ENCODE measurements around the gene UPK1B.

The UPK1B gene

DNA sequence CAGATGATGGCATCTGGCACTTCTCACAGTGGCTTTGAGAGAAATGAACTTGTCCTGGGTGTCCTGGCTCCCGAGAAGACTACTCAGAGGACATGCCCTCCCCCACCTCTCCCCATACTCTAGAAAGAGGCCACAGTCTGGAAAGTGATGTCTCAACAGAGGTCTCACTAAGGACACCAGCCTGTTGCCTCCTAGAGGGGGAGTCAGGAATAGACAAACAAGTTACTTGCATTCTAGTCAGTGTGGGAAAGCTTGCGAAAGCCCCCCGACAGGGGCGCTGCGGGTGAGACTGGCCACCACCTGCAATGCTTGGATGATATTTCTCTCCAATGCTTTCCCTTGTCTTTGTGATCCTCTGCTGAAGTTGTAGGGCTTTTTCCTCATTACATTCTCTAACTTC lies 50.1 kb downstream of the UPK1B start:
- Mint-ChIP-seq H3K27me3 (ENCODE audit: low read depth) (peaks cover 5% of the 10 kb centered on the region), H3K4me1 (no peaks in the 10 kb centered on the region), H3K9me3 (no peaks in the 10 kb centered on the region), H3K4me3 (no peak overlapping the region), H3K36me3 (ENCODE audit: low read depth) (peaks cover 48% of the 10 kb centered on the region), H3K27ac (no peak overlapping the region)
- TF ChIP-seq, protein P1, sequence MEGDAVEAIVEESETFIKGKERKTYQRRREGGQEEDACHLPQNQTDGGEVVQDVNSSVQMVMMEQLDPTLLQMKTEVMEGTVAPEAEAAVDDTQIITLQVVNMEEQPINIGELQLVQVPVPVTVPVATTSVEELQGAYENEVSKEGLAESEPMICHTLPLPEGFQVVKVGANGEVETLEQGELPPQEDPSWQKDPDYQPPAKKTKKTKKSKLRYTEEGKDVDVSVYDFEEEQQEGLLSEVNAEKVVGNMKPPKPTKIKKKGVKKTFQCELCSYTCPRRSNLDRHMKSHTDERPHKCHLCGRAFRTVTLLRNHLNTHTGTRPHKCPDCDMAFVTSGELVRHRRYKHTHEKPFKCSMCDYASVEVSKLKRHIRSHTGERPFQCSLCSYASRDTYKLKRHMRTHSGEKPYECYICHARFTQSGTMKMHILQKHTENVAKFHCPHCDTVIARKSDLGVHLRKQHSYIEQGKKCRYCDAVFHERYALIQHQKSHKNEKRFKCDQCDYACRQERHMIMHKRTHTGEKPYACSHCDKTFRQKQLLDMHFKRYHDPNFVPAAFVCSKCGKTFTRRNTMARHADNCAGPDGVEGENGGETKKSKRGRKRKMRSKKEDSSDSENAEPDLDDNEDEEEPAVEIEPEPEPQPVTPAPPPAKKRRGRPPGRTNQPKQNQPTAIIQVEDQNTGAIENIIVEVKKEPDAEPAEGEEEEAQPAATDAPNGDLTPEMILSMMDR (IDR thresholded peaks at IDR 0.05; ENCODE audit: unreplicated experiment in 3 of 3) = no peak

DNA sequence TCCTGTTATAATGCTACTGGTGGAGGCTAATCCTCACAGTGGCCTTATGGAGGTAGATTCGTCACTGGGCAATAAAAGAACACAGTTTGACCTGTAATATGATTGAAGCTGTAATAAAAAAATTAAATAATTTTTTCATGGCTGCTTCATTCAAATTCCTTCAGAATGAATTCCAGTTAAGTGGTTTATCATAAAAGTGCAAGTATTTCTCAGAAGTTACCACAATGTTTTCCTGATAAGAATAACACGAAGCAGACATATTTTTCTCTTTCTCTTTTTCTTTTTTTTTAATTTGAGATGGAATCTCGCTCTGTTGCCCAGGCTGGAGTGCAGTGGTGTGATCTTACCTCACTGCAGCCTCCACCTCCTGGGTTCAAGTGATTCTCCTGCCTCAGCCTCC lies 51.7 kb downstream of the UPK1B start:
- Mint-ChIP-seq H3K9me3 (no peaks in the 10 kb centered on the region), H3K4me3 (no peak overlapping the region), H3K36me3 (ENCODE audit: low read depth) (peaks cover 52% of the 10 kb centered on the region), H3K27ac (no peak overlapping the region), H3K27me3 (ENCODE audit: low read depth) (peaks cover 4% of the 10 kb centered on the region), H3K4me1 (no peaks in the 10 kb centered on the region)
- TF ChIP-seq, protein P1 (IDR thresholded peaks at IDR 0.05; ENCODE audit: unreplicated experiment in 3 of 3) = no peak

DNA sequence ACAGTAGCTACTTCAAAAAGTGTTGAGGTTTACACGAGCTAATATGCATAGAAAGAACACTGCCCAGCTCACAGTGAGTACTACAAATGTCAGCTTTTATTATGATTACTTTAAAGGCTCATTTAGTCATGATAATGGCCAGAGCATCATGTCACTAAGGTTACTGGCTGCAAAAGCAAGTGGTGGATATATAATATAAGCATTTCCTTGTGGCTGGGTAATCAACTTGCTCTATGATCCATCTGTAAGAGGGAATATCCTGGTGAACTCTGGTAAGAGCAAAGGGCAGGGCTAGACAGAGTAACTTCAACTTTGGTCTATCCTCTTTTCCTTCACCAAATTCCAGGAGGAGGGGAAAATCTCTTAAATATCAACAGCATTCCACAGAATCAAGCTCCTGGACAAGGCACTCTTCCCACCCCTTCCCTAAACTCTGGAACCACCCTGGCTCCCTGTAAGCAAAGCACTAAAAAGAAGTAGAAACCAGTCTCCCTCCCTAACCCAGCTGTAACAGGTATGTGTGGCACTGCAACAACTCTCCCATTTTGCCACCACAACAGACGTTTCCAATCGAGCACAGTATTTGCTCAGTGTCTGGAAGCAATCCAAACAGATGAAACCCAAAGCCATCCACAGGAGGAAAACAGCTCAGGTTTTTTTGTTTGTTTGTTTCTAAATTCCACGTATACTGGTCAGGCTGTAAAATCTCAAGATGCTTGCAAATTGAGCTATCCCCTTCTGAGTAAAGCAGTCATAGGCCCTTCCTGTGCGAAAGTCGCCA lies 53.9 kb downstream of the UPK1B start:
- Mint-ChIP-seq H3K27me3 (ENCODE audit: low read depth) (no peaks in the 10 kb centered on the region), H3K9me3 (no peaks in the 10 kb centered on the region), H3K27ac (no peak overlapping the region), H3K4me1 (no peaks in the 10 kb centered on the region), H3K36me3 (ENCODE audit: low read depth) (peaks cover 56% of the 10 kb centered on the region), H3K4me3 (no peak overlapping the region)
- TF ChIP-seq, protein P1 (IDR thresholded peaks at IDR 0.05; ENCODE audit: unreplicated experiment in 3 of 3) = no peak

DNA sequence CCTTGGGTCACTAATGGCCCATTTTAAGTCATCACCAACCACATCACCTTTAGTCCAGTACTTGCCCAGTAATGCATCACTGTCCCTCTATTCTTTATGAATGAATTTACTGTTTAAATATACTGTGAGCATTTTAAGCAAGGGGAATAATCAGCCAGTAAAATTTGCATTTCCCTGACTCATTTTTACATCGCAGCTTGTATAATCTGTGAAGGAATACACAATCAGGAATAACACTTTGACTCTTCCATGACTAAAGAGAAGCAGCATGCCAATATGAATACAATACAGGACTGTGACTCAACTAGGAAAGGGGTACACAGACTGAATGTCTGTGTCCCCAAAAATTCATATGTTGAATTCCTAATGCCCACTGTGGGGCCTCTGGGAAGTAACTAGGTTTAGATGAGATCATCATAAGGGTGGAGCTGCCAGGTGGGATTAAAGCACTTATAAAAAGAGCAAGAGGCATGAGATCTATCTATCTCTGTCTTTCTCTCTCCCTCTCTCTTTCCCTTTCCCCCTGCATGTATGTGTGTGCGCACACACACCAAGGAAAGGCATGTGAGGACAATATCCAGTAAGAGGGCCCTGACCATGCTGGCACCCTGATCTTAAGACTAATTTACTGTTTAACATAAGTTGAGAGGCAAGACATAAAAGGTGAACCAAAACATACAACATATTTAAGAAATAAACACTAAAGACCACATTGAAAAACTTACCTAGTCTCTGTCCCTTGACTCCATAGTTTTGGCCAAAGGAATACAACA lies 55.2 kb downstream of the UPK1B start:
- Mint-ChIP-seq H3K4me3 (no peak overlapping the region), H3K4me1 (no peaks in the 10 kb centered on the region), H3K36me3 (ENCODE audit: low read depth) (peaks cover 61% of the 10 kb centered on the region), H3K27me3 (ENCODE audit: low read depth) (no peaks in the 10 kb centered on the region), H3K27ac (no peak overlapping the region), H3K9me3 (no peaks in the 10 kb centered on the region)
- TF ChIP-seq, protein P1 (IDR thresholded peaks at IDR 0.05; ENCODE audit: unreplicated experiment in 3 of 3) = no peak

DNA sequence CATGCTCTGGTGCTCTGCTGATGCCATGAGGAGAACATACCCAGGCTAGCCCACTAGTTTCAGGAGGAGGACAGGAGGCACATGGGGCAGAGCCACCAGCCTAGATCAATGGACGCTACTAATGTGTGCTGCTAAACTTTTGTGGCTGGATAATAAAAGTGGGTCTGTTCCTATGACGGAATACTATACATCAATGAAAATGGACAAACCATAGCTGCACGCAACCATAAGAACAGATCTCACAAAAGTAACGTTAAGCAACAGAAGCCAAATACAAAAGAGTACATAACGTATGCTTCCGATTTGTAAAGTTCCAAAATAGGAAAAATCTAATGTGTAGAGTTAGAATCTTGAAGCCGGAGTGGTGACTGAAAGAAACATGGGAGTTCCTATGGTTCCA lies 55.8 kb downstream of the UPK1B start:
- Mint-ChIP-seq H3K9me3 (no peaks in the 10 kb centered on the region), H3K27ac (no peak overlapping the region), H3K4me3 (no peak overlapping the region), H3K36me3 (ENCODE audit: low read depth) (peaks cover 58% of the 10 kb centered on the region), H3K27me3 (ENCODE audit: low read depth) (no peaks in the 10 kb centered on the region), H3K4me1 (no peaks in the 10 kb centered on the region)
- TF ChIP-seq, protein P1 (IDR thresholded peaks at IDR 0.05; ENCODE audit: unreplicated experiment in 3 of 3) = no peak

All from nephron (organoid).